Body of pancreas (tissue), 4 donors: ENCODE measurements around the gene KIF19.

Source experiments
- POLR2A ChIP-seq, 3 donors: fragments of 450-650 bp; IDR thresholded peaks; one replicate each; pipeline ENCODE4 v1.6.1; 2016; ENCODE audit warnings: antibody characterized with exemption in 3 of 3, mild to moderate bottlenecking in 2 of 3
- TF ChIP-seq, protein P1 (sequence below), 7 experiments: fragments of 450-650 bp in 4 of 7; fragments of 200-600 bp in 3 of 7; sonication (generic) in 3 of 7; IDR thresholded peaks; one replicate each; pipeline ENCODE4 v1.5.1; 2016 to 2019; ENCODE audit warnings: antibody characterized with exemption in 7 of 7

DNA sequence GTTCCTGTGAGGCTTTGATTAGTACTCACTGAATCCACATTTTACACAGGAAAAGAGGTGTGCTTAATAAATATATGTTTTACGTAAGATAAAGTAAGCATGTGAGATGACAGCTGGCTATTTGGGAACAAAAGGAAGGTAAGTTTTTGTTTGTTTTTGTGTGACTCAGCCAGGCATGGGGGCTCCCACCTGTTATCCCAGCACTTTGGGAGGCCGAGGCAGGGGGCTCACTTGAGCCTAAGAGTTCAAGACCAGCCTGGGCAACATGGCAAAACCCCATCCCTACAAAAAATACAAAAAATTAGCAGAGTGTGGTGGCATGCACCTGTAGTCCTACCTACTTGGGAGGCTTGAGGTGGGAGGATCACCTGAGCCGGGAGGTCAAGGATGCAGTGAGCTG is 59.2 kb downstream of the KIF19 start:
- TF ChIP-seq, protein P1, sequence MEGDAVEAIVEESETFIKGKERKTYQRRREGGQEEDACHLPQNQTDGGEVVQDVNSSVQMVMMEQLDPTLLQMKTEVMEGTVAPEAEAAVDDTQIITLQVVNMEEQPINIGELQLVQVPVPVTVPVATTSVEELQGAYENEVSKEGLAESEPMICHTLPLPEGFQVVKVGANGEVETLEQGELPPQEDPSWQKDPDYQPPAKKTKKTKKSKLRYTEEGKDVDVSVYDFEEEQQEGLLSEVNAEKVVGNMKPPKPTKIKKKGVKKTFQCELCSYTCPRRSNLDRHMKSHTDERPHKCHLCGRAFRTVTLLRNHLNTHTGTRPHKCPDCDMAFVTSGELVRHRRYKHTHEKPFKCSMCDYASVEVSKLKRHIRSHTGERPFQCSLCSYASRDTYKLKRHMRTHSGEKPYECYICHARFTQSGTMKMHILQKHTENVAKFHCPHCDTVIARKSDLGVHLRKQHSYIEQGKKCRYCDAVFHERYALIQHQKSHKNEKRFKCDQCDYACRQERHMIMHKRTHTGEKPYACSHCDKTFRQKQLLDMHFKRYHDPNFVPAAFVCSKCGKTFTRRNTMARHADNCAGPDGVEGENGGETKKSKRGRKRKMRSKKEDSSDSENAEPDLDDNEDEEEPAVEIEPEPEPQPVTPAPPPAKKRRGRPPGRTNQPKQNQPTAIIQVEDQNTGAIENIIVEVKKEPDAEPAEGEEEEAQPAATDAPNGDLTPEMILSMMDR (IDR thresholded peaks at IDR 0.05) = no peak
- no peak for TF ChIP-seq POLR2A (IDR thresholded peaks at IDR 0.05)
